ENCODE results near the gene ABCB11.

- TF ChIP-seq, protein P1, sequence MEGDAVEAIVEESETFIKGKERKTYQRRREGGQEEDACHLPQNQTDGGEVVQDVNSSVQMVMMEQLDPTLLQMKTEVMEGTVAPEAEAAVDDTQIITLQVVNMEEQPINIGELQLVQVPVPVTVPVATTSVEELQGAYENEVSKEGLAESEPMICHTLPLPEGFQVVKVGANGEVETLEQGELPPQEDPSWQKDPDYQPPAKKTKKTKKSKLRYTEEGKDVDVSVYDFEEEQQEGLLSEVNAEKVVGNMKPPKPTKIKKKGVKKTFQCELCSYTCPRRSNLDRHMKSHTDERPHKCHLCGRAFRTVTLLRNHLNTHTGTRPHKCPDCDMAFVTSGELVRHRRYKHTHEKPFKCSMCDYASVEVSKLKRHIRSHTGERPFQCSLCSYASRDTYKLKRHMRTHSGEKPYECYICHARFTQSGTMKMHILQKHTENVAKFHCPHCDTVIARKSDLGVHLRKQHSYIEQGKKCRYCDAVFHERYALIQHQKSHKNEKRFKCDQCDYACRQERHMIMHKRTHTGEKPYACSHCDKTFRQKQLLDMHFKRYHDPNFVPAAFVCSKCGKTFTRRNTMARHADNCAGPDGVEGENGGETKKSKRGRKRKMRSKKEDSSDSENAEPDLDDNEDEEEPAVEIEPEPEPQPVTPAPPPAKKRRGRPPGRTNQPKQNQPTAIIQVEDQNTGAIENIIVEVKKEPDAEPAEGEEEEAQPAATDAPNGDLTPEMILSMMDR (IDR thresholded peaks at IDR 0.05) = no peak
- TF ChIP-seq EP300 (IDR thresholded peaks at IDR 0.05) = no peak
These were observed 34.3 kb upstream of the ABCB11 start for GRCh38 chr2:169065422-169065821.

All from stomach (tissue), 4 donors.